Measurements from ENCODE around the gene AGXT.

AGXT gene

GRCh38 chr2:240876035-240876474 is 7.4 kb downstream of the AGXT start:
- no peak for DNase-seq (ENCODE audit: low read depth in 1 of 2, low spot score in 1 of 2)
- Histone ChIP-seq H3K4me3 (replicated peaks; ENCODE audit: insufficient read depth, low read length) (no peak overlapping the region), H3K27me3 (ENCODE audit: insufficient read depth, poor library complexity, severe bottlenecking) (no peaks in the 10 kb centered on the region), H3K27ac (replicated peaks) (no peak overlapping the region)
- TF ChIP-seq POLR2AphosphoS5 (IDR thresholded peaks at IDR 0.05; ENCODE audit: low read depth) = no peak
- no peak for TF ChIP-seq SPI1 (IDR thresholded peaks at IDR 0.05; ENCODE audit: borderline replicate concordance, low read depth)
- no peak for TF ChIP-seq REST (IDR thresholded peaks at IDR 0.05; ENCODE audit: insufficient replicate concordance, low read depth)
- TF ChIP-seq CTCF (IDR thresholded peaks at IDR 0.05; ENCODE audit: insufficient read depth, low read length) = no peak
- TF ChIP-seq GABPA (IDR thresholded peaks at IDR 0.05; ENCODE audit: low read depth) = no peak

DNA sequence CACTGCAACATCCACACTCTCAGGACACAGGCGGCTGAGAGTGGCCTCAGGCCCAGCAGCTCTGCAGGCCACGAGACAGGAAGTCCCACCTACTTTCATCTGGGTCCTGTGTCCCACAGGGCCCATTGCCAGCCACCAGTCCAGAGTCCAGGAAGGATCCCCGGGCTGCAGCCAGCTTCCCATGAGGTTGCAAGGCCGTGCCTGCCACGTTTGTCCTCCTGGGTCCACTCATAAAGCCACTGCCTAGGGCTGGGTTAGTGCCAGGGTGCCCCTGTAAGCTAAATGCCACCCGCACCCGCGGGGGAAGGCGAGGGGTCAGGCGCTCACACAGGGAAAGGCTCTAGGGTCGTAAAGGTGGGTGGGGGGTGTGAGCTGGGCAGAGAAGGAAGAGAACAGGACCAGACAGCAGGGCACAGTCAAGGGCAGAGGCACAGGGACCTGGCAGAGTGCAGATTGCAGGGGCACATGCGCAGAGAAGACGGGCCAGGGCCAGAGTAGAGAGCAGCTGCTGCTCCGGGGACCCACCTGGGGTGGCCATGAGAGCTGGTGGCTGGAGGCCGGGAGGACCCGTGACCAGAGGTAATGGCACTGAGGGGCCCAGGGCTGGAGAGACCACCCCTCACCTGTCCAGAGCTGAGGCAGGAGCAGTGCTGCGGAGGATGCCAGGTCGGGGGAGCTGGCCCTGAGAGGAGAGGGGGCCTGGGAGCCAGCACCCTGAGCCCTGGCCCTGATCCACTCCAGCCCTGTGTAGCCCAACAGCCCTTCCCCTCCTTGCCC is 8.0 kb downstream of the AGXT start:
- DNase-seq (ENCODE audit: low read depth in 1 of 2, low spot score in 1 of 2) = no peak
- no peak overlapping the region for H3K4me3 ChIP-seq (replicated peaks; ENCODE audit: insufficient read depth, low read length)
- no peak overlapping the region for H3K27ac ChIP-seq (replicated peaks)
- TF ChIP-seq POLR2AphosphoS5 (IDR thresholded peaks at IDR 0.05; ENCODE audit: low read depth) (no peak), GABPA (IDR thresholded peaks at IDR 0.05; ENCODE audit: low read depth) (no peak), REST (IDR thresholded peaks at IDR 0.05; ENCODE audit: insufficient replicate concordance, low read depth) (no peak), SPI1 (IDR thresholded peaks at IDR 0.05; ENCODE audit: borderline replicate concordance, low read depth) (no peak), CTCF (IDR thresholded peaks at IDR 0.05; ENCODE audit: insufficient read depth, low read length) (no peak)
- H3K27me3 ChIP-seq (ENCODE audit: insufficient read depth, poor library complexity, severe bottlenecking) = no peaks in the 10 kb centered on the region

DNA sequence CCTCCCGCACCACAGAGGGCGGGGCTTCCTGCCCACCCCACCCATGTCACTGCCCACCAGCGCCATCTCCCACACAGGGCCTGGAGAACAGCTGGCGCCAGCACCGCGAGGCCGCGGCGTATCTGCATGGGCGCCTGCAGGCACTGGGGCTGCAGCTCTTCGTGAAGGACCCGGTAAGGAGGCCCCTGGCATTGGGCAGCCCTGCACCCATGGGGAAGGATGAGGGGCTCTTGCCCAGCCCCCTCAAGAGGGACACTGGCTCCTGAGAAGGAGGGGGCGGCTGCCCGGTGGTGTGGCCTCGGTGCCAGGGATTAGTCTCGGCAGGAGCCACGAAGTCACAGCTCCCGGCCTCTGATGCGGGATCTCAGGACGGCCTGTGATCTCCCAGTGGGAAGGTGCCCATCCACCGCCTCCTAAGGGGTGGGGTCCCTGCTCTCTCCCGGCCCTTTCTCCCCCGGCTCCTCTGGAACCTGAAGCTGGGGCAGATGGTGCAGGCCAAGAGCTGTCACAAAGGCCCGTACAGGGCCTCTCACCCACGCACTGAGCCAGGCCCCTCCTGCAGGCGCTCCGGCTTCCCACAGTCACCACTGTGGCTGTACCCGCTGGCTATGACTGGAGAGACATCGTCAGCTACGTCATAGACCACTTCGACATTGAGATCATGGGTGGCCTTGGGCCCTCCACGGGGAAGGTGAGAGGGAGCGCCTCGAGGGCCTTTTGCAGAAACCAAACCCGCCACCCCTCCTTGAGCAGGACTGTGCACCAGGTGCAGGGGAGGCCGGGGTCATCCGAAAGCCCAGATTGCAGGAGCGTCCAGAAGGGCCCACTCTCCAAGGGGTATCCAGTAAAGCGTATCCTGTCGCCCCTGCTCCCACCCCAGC is 9.1 kb downstream of the AGXT start:
- no peak overlapping the region for H3K27ac ChIP-seq (replicated peaks)
- H3K4me3 ChIP-seq (replicated peaks; ENCODE audit: insufficient read depth, low read length) = no peak overlapping the region

More for the DNA sequence above, 9.1 kb downstream of the AGXT start:
- TF ChIP-seq CTCF (IDR thresholded peaks at IDR 0.05; ENCODE audit: insufficient read depth, low read length) (no peak), SPI1 (IDR thresholded peaks at IDR 0.05; ENCODE audit: borderline replicate concordance, low read depth) (no peak), REST (IDR thresholded peaks at IDR 0.05; ENCODE audit: insufficient replicate concordance, low read depth) (no peak), GABPA (IDR thresholded peaks at IDR 0.05; ENCODE audit: low read depth) (no peak), POLR2AphosphoS5 (IDR thresholded peaks at IDR 0.05; ENCODE audit: low read depth) (no peak)
- H3K27me3 ChIP-seq (ENCODE audit: insufficient read depth, poor library complexity, severe bottlenecking) = no peaks in the 10 kb centered on the region
- DNase-seq (ENCODE audit: low read depth in 1 of 2, low spot score in 1 of 2) = no peak
